H1 (cell line): ENCODE data around the gene LENG9. TPM values are rescaled to one million over a fixed set of nuclear protein-coding genes. Genes with fewer than 3 reads are reported as not detected.

Experiments
- CBX5 ChIP-seq: fragments of 300-800, 300-1000 bp; sonication (generic); IDR thresholded peaks from 2 replicates; pipeline ENCODE4 v1.7.1; 2016; ENCODE audit warnings: antibody characterized with exemption, low read length, low read depth
- SAP30 ChIP-seq: fragments of 300-600 bp; sonication (generic); IDR thresholded peaks from 2 replicates; pipeline ENCODE4 v1.7.1; 2012; ENCODE audit warnings: low read length, moderate library complexity, mild to moderate bottlenecking, inconsistent platforms; ENCODE audit not compliant: insufficient read depth, insufficient replicate concordance
- SUZ12 ChIP-seq: fragments of 200-600 bp; sonication (generic); IDR thresholded peaks from 2 replicates; pipeline ENCODE4 v1.6.1; 2012; ENCODE audit warnings: mild to moderate bottlenecking, inconsistent platforms, low read length, moderate library complexity, mixed read lengths
- polyA plus RNA-seq, 7 experiments: library from polyadenylated mRNA; depleted of rRNA in 3 of 7; stranded (reverse) in 5 of 7; unstranded in 2 of 7; fragments of >200 nt in 5 of 7; fragments of 200-250 nt in 2 of 7; gene quantifications; 1 replicate in 5 of 7; 2 replicates in 1 of 7; 4 replicates in 1 of 7; pipeline versions ENCODE4 v1.2.1 to v1.2.3, GENCODE V29; 2011 to 2013; ENCODE audit warnings: missing spikeins in 2 of 7, mixed read lengths in 2 of 7
- total RNA-seq: library from RNA; stranded (reverse); fragmentation: NEBNext Ultra II Directional; extraction: Animal tissue kit (Norgen Biotek cat#: 25700); gene quantifications from 2 replicates; pipeline ENCODE4 v1.2.1, GENCODE V29; 2021
- TF ChIP-seq, protein P1 (sequence below): IDR thresholded peaks from 2 replicates; pipeline ENCODE4 v1.6.1; 2012; ENCODE audit warnings: inconsistent platforms

The LENG9 gene
- total and polyA plus RNA-seq, 2 of the 8 experiments (the other 6 are each of a cell fraction or from before 2014, with no cell fraction given) = 1.6 to 3.9 TPM

DNA sequence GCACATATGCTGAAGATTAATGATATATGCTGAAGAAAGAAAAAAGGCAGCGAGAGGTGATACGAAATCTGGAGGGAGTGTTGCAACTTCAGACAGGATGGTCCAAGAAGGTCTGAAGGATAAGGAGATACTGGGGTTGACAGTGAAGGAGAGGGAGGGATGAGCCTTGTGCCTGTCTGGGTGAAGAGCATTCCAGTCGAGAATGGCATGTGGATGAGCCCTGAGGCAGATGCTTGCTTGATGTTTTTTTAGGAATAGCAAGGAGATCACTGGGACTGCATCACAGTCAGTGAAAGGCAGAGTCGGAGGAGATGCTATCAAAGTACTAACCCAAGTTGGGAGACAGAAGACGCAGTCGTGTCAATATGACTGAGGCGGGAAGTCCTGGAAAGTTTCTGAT lies 25.8 kb upstream of the LENG9 start (continued):
- no peak for TF ChIP-seq SUZ12
- TF ChIP-seq SAP30 = no peak
- TF ChIP-seq, protein P1, sequence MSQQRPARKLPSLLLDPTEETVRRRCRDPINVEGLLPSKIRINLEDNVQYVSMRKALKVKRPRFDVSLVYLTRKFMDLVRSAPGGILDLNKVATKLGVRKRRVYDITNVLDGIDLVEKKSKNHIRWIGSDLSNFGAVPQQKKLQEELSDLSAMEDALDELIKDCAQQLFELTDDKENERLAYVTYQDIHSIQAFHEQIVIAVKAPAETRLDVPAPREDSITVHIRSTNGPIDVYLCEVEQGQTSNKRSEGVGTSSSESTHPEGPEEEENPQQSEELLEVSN = no peak
- TF ChIP-seq CBX5 = no peak
